H1 (cell line): ENCODE results near the gene SLC39A10. TPM values are rescaled to one million over a fixed set of nuclear protein-coding genes. Genes with fewer than 3 reads are reported as not detected.

Source experiments
- TAF1 ChIP-seq: IDR thresholded peaks from 2 replicates; pipeline ENCODE4 v1.6.1; 2011; ENCODE audit warnings: mild to moderate bottlenecking, low read depth, low read length
- polyA plus RNA-seq, 7 experiments: library from polyadenylated mRNA; depleted of rRNA in 3 of 7; stranded (reverse) in 5 of 7; unstranded in 2 of 7; fragments of >200 nt in 5 of 7; fragments of 200-250 nt in 2 of 7; gene quantifications; 1 replicate in 5 of 7; 2 replicates in 1 of 7; 4 replicates in 1 of 7; pipeline versions ENCODE4 v1.2.1 to v1.2.3, GENCODE V29; 2011 to 2013; ENCODE audit warnings: missing spikeins in 2 of 7, mixed read lengths in 2 of 7
- total RNA-seq: library from RNA; stranded (reverse); fragmentation: NEBNext Ultra II Directional; extraction: Animal tissue kit (Norgen Biotek cat#: 25700); gene quantifications from 2 replicates; pipeline ENCODE4 v1.2.1, GENCODE V29; 2021
- TF ChIP-seq, protein P1 (sequence below): IDR thresholded peaks from 2 replicates; pipeline ENCODE4 v1.6.1; 2012; ENCODE audit warnings: inconsistent platforms

The SLC39A10 gene
- total and polyA plus RNA-seq, 2 of the 8 experiments (the other 6 are each of a cell fraction or from before 2014, with no cell fraction given): 68.1 to 234 TPM

DNA sequence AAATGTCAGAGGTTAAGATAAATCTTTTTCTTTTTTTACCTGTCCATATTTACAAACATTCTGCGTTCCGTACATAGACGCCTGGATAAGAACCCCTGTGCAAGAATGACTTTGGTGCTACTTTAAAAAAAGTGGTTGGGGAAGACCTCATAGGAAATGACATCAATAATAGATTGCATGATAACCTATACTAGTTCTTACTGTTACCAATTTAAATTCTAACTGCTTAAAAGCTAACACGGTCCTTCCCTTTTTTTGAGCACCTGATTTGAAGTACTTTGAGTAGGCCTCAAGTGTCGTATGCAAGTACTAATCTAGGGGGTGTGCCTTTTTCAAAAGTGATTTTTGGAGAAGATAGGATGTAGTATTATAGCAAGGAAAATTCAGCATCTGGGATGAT is 2.1 kb downstream of the SLC39A10 start (continued):
- TF ChIP-seq, protein P1, sequence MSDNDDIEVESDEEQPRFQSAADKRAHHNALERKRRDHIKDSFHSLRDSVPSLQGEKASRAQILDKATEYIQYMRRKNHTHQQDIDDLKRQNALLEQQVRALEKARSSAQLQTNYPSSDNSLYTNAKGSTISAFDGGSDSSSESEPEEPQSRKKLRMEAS: no peak
- no peak for TF ChIP-seq TAF1
